A673 (cell line): Measurements from ENCODE around the gene HLA-A. TPM values are rescaled to one million over a fixed set of nuclear protein-coding genes. Genes with fewer than 3 reads are reported as not detected.
A peak's percentile ranks its signal among the peaks of the same experiment; 100 is the strongest.

Experiments used
- BruUV-seq: library from RNA; stranded (reverse); fragments of 400-500 nt; replicated peaks from 2 replicates; lab custom pipeline; 2021; lab: Mats Ljungman, UMichigan
- CTCF ChIA-PET: fragments of 300-600 bp; sonication (Branson Sonifier 250); formaldehyde crosslinking; loops from one replicate; lab custom pipeline; 2022; ENCODE audit warnings: antibody characterized with exemption; lab: Charles Lee
- POLR2A ChIA-PET: fragments of 300-600 bp; sonication (Branson Sonifier 250); formaldehyde crosslinking; loops from one replicate; lab custom pipeline; 2022; ENCODE audit warnings: antibody characterized with exemption; ENCODE audit not compliant: low non-redundant PET; lab: Charles Lee
- DNase-seq: peaks from one replicate; pipeline ENCODE4 v3.0.0-alpha.2; 2015; ENCODE audit warnings: low spot score
- H3K27ac ChIP-seq: fragments of 200-600 bp; sonication (generic); 2 replicates; pipeline ENCODE4 v1.5.1; 2016; ENCODE audit warnings: mixed run types, low read depth, mild to moderate bottlenecking, mixed read lengths, antibody characterized with exemption, low read length; ENCODE audit not compliant: poor library complexity, severe bottlenecking
- H3K27me3 ChIP-seq: fragments of 200-600 bp; sonication (generic); replicated peaks from 2 replicates; pipeline ENCODE4 v1.6.1; 2017; ENCODE audit warnings: mixed run types, low read depth, mild to moderate bottlenecking, mixed read lengths, antibody characterized with exemption, low read length; ENCODE audit not compliant: insufficient read depth, poor library complexity
- H3K36me3 ChIP-seq: fragments of 200-600 bp; sonication (generic); 2 replicates; pipeline ENCODE4 v1.6.1; 2016; ENCODE audit warnings: mixed run types, mild to moderate bottlenecking, mixed read lengths, antibody characterized with exemption, low read length; ENCODE audit not compliant: insufficient read depth, poor library complexity, severe bottlenecking
- H3K4me1 ChIP-seq: fragments of 200-600 bp; sonication (generic); 2 replicates; pipeline ENCODE4 v1.6.1; 2017; ENCODE audit warnings: mixed run types, mild to moderate bottlenecking, mixed read lengths, antibody characterized with exemption, low read length; ENCODE audit not compliant: insufficient read depth, poor library complexity, severe bottlenecking
- H3K4me3 ChIP-seq: fragments of 200-600 bp; sonication (generic); 2 replicates; pipeline ENCODE4 v1.5.1; 2016; ENCODE audit warnings: low read depth, mixed run types, mild to moderate bottlenecking, mixed read lengths, low read length; ENCODE audit not compliant: poor library complexity, severe bottlenecking
- H3K9me3 ChIP-seq: fragments of 200-600 bp; sonication (generic); 2 replicates; pipeline ENCODE4 v1.6.1; 2016; ENCODE audit warnings: mixed run types, low read depth, mild to moderate bottlenecking, mixed read lengths, antibody characterized with exemption, low read length; ENCODE audit not compliant: poor library complexity, severe bottlenecking
- CTCF ChIP-seq: fragments of 300-800, 200-600 bp; sonication (generic); conservative IDR thresholded peaks from 2 replicates; pipeline ENCODE4 v1.5.1; 2017; ENCODE audit warnings: low read depth, mild to moderate bottlenecking, antibody characterized with exemption, low read length, moderate library complexity, mixed read lengths
- EZH2 ChIP-seq: fragments of 200-600 bp; sonication (generic); IDR thresholded peaks from 2 replicates; pipeline ENCODE4 v1.6.1; 2017; ENCODE audit warnings: borderline replicate concordance, low read depth, mild to moderate bottlenecking, mixed read lengths, antibody characterized with exemption, low read length; ENCODE audit not compliant: poor library complexity, severe bottlenecking
- intact Hi-C: fragments of 100-400 bp; cut with micrococcal nuclease; formaldehyde crosslinking; loops from one replicate; pipeline ENCODE4 v1.10.0; 2022; ENCODE audit not compliant: unreplicated experiment
- total RNA-seq: library from RNA; stranded (reverse); gene quantifications from 2 replicates; pipeline ENCODE4 v1.2.3, GENCODE V29; 2021

Gene HLA-A
- total RNA-seq, 1 experiment from 2014 or later = 190 TPM

GRCh38 chr6:29965873-29966601 lies 23.7 kb downstream of the HLA-A start:
- intact Hi-C loops = loop anchor here (1.0 kb wide), 1 partner anchor 118 kb away; no protein-coding TSS in a partner anchor

GRCh38 chr6:29967379-29968010 lies 25.2 kb downstream of the HLA-A start:
- BruUV-seq = no TSS peak
- intact Hi-C loops = no loop called here
- no peaks in the 10 kb centered on the region for H3K27me3 ChIP-seq

More at GRCh38 chr6:29965873-29966601, 23.7 kb downstream of the HLA-A start:
- Histone ChIP-seq H3K36me3 (no peaks in the 10 kb centered on the region), H3K27me3 (no peaks in the 10 kb centered on the region), H3K9me3 (no peaks in the 10 kb centered on the region), H3K4me3 (peak overlapping the region; percentile 44), H3K4me1 (peaks cover 42% of the 10 kb centered on the region), H3K27ac (peak overlapping the region; percentile 97)
- TF ChIP-seq EZH2 (no peak), CTCF (no peak)
- CTCF ChIA-PET = no interaction called here
- DNase-seq = peak; percentile 85
- no TSS peak for BruUV-seq
- POLR2A ChIA-PET = no interaction called here

GRCh38 chr6:29968130-29968529 lies 25.8 kb downstream of the HLA-A start:
- intact Hi-C loops = no loop called here
- Histone ChIP-seq H3K9me3 (no peaks in the 10 kb centered on the region), H3K36me3 (no peaks in the 10 kb centered on the region), H3K27me3 (no peaks in the 10 kb centered on the region), H3K4me3 (no peak overlapping the region), H3K4me1 (peaks cover 42% of the 10 kb centered on the region), H3K27ac (no peak overlapping the region)
- no peak for DNase-seq
- POLR2A ChIA-PET = no interaction called here
- TF ChIP-seq CTCF (no peak), EZH2 (no peak)
- no TSS peak for BruUV-seq
- CTCF ChIA-PET = interaction anchor here (0.6 to 0.9 kb wide), 2 partner anchors 58 to 170 kb away, joined by 3 to 9 read pairs; no protein-coding TSS in a partner anchor

More at GRCh38 chr6:29967379-29968010, 25.2 kb downstream of the HLA-A start:
- POLR2A ChIA-PET = no interaction called here
- Histone ChIP-seq H3K36me3 (no peaks in the 10 kb centered on the region), H3K9me3 (no peaks in the 10 kb centered on the region), H3K4me1 (peaks cover 42% of the 10 kb centered on the region), H3K4me3 (no peak overlapping the region), H3K27ac (no peak overlapping the region)
- TF ChIP-seq CTCF = peak; percentile 45; the same call in 1 of the 2 replicates
- no peak for TF ChIP-seq EZH2
- CTCF ChIA-PET = interaction anchor here (0.6 to 0.9 kb wide), 2 partner anchors 58 to 169 kb away, joined by 3 to 9 read pairs; no protein-coding TSS in a partner anchor
- DNase-seq = peak; percentile 59
